ENCODE data around the gene SLIT3. TPM values are rescaled to one million over a fixed set of nuclear protein-coding genes. Genes with fewer than 3 reads are reported as not detected.

SLIT3 gene
- total RNA-seq, 2 experiments from 2014 or later, result 0.30 to 0.43 TPM

DNA sequence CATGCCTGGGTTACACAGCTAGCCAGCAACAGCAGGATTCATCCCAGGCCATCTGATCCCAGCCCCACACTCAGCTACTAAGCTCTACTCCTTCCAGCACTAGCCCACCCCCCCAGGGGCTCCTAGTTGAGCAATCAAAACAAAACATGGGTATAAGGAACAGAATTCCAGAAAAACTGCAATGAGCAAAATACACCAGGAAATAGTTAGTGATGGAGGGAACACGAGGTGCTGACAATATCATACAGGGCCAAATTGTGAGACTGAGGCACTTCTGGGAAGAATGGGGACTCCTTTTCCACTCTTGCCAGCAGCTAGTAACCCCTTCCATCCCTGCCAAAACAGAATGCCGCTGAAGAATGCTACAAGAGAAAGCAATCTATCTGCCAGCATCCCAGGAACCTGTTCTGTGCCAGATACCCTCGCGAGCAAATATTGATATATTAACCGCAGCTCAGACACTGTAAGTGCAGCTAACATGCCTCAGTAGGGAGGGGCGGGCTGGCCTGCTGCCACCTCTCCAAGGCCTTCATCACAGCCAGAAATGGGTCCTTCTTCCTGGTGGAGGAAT lies 161.4 kb downstream of the SLIT3 start:
- CTCF ChIA-PET, result no interaction called here
- H3K36me3 Mint-ChIP-seq (ENCODE audit: low read depth), result no peaks in the 10 kb centered on the region
- H3K27me3 Mint-ChIP-seq (ENCODE audit: low read depth), result peaks cover 8% of the 10 kb centered on the region
- no peaks in the 10 kb centered on the region for H3K4me1 Mint-ChIP-seq (ENCODE audit: low read depth)
- DNase-seq, result no peak
- H3K27ac Mint-ChIP-seq, result no peak overlapping the region
- no peaks in the 10 kb centered on the region for H3K9me3 Mint-ChIP-seq
- intact Hi-C loops (cut with micrococcal nuclease), result no loop called here
- no peak overlapping the region for H3K4me3 Mint-ChIP-seq

DNA sequence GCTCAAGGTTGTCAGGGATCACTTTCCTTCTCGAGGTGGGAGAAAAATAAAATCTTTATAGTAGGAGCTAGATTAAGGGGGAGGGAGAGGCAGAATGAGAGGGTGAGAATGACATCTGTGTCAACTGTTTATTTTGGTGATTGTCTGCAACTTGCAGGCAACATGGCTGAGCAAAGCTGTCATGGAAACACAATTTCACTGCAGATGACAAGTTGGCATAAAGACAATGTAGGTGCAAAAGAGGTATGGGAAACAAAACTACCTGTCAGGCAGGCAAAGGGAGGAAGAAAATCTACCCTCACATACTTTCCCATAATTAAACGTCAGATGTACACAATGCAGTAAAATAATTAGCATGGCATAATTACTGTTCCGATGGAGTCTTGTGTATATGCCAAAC lies 167.4 kb downstream of the SLIT3 start:
- intact Hi-C loops (cut with micrococcal nuclease), result no loop called here
- H3K36me3 Mint-ChIP-seq (ENCODE audit: low read depth), result no peaks in the 10 kb centered on the region
- H3K4me3 Mint-ChIP-seq, result no peak overlapping the region
- no peaks in the 10 kb centered on the region for H3K4me1 Mint-ChIP-seq (ENCODE audit: low read depth)
- CTCF ChIA-PET, result interaction anchor here (0.5 kb wide), 1 partner anchor 501 kb away, joined by 3 read pairs; no protein-coding TSS in a partner anchor
- H3K9me3 Mint-ChIP-seq, result no peaks in the 10 kb centered on the region
- H3K27ac Mint-ChIP-seq, result no peak overlapping the region
- H3K27me3 Mint-ChIP-seq (ENCODE audit: low read depth), result peaks cover 2% of the 10 kb centered on the region
- no peak for DNase-seq

DNA sequence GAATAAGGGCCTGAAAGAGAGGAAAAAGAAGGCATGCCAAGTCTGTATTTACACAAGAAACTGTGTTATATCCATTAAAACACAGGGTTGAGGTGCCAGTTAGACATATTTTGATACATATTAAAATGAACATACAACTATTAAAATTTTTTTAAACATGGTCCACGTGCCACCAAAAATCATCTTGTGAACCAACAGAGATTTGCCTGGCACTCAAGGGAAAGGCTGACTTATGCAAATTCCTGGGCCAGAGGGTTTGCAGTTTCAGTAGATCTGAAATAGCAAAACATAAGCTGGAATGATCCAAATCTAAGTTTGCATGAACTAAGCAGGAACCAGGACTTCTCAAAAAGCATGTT lies 168.7 kb downstream of the SLIT3 start:
- CTCF ChIA-PET, result interaction anchor here (1.0 kb wide), 1 partner anchor 18 kb away, joined by 3 read pairs; no protein-coding TSS in a partner anchor
- intact Hi-C loops (cut with micrococcal nuclease), result no loop called here
- no peak for DNase-seq
- no peaks in the 10 kb centered on the region for H3K27me3 Mint-ChIP-seq (ENCODE audit: low read depth)
- no peaks in the 10 kb centered on the region for H3K4me1 Mint-ChIP-seq (ENCODE audit: low read depth)
- no peaks in the 10 kb centered on the region for H3K36me3 Mint-ChIP-seq (ENCODE audit: low read depth)
- no peak overlapping the region for H3K4me3 Mint-ChIP-seq
- H3K9me3 Mint-ChIP-seq, result no peaks in the 10 kb centered on the region
- H3K27ac Mint-ChIP-seq, result no peak overlapping the region

DNA sequence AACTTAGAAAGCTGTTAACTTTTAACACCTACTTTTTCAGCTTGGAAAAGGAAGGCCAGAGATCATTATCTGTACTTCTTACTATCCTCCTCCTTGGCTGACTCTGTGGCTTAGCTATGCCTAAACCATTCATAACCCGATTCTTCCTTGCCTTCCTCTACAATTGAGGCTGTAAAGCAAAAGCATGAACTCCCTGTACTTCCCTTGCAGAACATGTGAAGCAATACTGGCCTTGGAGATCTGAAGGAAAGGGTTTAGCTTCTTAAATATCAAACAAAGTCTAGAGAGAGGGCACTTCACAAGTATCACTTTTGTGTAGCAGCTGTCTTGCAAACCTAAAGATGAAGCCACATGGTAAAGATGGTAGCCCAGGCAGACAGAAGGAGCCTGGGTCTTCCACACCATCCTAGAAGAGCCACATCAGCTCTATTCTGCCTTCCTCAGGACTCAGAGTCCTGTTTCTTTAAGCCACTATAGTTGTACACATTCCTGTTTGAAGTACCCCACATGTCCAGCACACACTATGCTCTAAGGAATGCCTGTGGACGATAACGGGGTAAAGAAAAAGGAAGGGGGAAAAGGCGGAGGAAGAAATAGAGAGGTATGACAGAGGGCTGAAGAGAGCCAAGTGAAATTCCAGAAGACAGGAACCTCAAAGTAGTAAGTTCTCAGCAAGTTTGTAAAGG lies 169.2 kb downstream of the SLIT3 start:
- CTCF ChIA-PET, result interaction anchor here (1.0 kb wide), 1 partner anchor 18 kb away, joined by 3 read pairs; no protein-coding TSS in a partner anchor
- intact Hi-C loops (cut with micrococcal nuclease), result no loop called here
- Mint-ChIP-seq H3K4me3 (no peak overlapping the region), H3K9me3 (no peaks in the 10 kb centered on the region), H3K4me1 (ENCODE audit: low read depth) (no peaks in the 10 kb centered on the region), H3K36me3 (ENCODE audit: low read depth) (no peaks in the 10 kb centered on the region), H3K27ac (no peak overlapping the region), H3K27me3 (ENCODE audit: low read depth) (no peaks in the 10 kb centered on the region)
- DNase-seq, result no peak

- H3K27me3 Mint-ChIP-seq (ENCODE audit: low read depth), result no peaks in the 10 kb centered on the region
- no peaks in the 10 kb centered on the region for H3K9me3 Mint-ChIP-seq
- H3K4me3 Mint-ChIP-seq, result no peak overlapping the region
- DNase-seq, result no peak
- no peaks in the 10 kb centered on the region for H3K36me3 Mint-ChIP-seq (ENCODE audit: low read depth)
- intact Hi-C loops (cut with micrococcal nuclease), result no loop called here
- H3K27ac Mint-ChIP-seq, result no peak overlapping the region
- H3K4me1 Mint-ChIP-seq (ENCODE audit: low read depth), result no peaks in the 10 kb centered on the region
- CTCF ChIA-PET, result no interaction called here
Observed at GRCh38 chr5:169128679-169129078, 172.3 kb downstream of the SLIT3 start.

- intact Hi-C loops (cut with micrococcal nuclease), result no loop called here
- no peaks in the 10 kb centered on the region for H3K4me1 Mint-ChIP-seq (ENCODE audit: low read depth)
- H3K36me3 Mint-ChIP-seq (ENCODE audit: low read depth), result no peaks in the 10 kb centered on the region
- H3K27me3 Mint-ChIP-seq (ENCODE audit: low read depth), result no peaks in the 10 kb centered on the region
- CTCF ChIA-PET, result no interaction called here
- H3K4me3 Mint-ChIP-seq, result no peak overlapping the region
- no peak overlapping the region for H3K27ac Mint-ChIP-seq
- DNase-seq, result no peak
- no peaks in the 10 kb centered on the region for H3K9me3 Mint-ChIP-seq
Observed at GRCh38 chr5:169127431-169127830, 173.5 kb downstream of the SLIT3 start.

DNA sequence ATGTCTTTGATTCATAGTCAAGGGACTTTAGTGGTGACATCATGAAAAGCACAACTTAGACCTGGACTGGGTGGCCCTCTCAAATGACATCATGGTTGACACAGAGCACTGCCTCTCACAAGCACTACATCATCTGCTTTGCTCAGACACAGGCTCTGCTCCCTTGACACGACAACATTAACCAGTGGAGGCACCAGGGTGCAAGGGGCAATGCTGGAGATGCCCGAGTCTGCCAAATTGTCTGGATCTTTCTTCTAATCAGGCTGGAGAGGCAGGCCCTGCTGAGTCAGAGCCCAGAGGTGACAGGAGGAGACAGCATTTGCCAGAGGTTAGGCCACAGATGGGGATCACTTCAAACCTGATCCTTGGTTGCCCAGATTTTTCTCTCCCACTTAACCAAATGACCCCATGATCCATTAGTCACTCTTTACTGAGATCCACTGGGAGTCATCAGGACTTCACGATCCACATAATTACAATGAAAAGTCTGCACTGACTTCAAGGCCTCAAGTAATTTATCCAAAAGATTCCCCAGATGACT lies 174.4 kb downstream of the SLIT3 start:
- no peaks in the 10 kb centered on the region for H3K27me3 Mint-ChIP-seq (ENCODE audit: low read depth)
- CTCF ChIA-PET, result no interaction called here
- intact Hi-C loops (cut with micrococcal nuclease), result no loop called here
- no peaks in the 10 kb centered on the region for H3K36me3 Mint-ChIP-seq (ENCODE audit: low read depth)
- H3K4me3 Mint-ChIP-seq, result no peak overlapping the region
- H3K9me3 Mint-ChIP-seq, result no peaks in the 10 kb centered on the region
- no peaks in the 10 kb centered on the region for H3K4me1 Mint-ChIP-seq (ENCODE audit: low read depth)
- H3K27ac Mint-ChIP-seq, result no peak overlapping the region
- DNase-seq, result no peak

DNA sequence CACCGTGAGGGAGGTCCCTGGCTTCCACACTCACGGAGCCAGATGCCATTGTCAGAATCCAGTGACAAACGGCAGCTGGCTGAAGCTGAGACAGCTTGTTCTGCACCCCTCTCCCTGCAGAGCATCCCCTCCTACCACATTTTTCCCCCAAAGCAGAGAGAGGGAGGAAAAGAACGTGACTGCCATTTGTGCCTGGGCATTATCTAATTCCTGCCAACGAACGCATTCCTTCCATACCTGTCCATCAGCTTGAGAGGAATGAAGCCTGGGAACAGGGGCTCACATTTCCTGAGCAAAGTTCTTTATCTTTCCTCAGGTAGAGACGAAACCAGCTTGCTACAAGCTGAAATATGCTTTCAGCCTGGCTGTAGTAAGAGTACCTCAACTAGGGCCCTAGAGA lies 175.4 kb downstream of the SLIT3 start:
- H3K4me1 Mint-ChIP-seq (ENCODE audit: low read depth), result no peaks in the 10 kb centered on the region
- CTCF ChIA-PET, result no interaction called here
- no peaks in the 10 kb centered on the region for H3K36me3 Mint-ChIP-seq (ENCODE audit: low read depth)
- H3K4me3 Mint-ChIP-seq, result no peak overlapping the region
- DNase-seq, result no peak
- no peak overlapping the region for H3K27ac Mint-ChIP-seq
- no peaks in the 10 kb centered on the region for H3K27me3 Mint-ChIP-seq (ENCODE audit: low read depth)
- intact Hi-C loops (cut with micrococcal nuclease), result no loop called here
- H3K9me3 Mint-ChIP-seq, result no peaks in the 10 kb centered on the region

GRCh38 chr5:169122951-169123350 lies 178.0 kb downstream of the SLIT3 start:
- Mint-ChIP-seq H3K4me1 (ENCODE audit: low read depth) (no peaks in the 10 kb centered on the region), H3K9me3 (no peaks in the 10 kb centered on the region), H3K4me3 (no peak overlapping the region), H3K27ac (no peak overlapping the region), H3K27me3 (ENCODE audit: low read depth) (no peaks in the 10 kb centered on the region), H3K36me3 (ENCODE audit: low read depth) (no peaks in the 10 kb centered on the region)
- intact Hi-C loops (cut with micrococcal nuclease), result no loop called here
- CTCF ChIA-PET, result no interaction called here
- DNase-seq, result no peak

DNA sequence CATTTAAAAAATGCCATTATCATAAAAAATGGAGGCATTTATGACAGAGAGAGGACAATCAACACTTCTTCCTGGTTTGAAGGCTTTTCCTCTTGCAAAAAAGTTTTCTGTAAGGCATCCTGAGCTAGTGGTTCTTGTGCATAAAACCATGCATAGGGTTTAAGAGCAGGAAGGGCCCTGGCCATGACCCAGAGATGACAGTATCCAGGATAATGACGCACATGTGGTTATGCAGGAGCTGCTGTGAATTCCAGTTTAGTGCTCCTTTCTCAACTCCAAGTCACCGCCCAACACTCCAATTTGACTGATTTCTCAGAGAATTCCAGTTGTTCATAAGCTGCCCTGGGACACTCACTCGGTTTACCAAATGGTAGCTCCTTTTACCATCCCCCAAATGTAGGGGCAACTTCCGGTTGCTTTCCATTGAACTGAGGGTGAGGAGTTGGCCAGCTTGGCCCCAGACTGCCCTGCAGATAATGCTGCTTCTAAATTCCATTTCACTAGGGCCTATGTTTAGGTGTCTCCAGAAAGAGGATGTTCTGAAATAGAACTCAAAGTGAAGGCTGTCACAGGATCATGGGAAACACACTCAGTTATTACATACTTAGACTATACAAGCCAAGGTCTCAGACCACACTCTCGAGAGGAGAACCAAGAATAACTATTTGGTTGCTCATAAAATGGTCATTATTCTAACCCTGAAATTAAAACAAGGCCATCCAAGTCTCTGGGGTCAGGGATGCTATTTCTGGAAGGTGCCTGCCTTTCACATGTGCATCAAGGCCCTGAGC lies 179.1 kb downstream of the SLIT3 start:
- no peaks in the 10 kb centered on the region for H3K4me1 Mint-ChIP-seq (ENCODE audit: low read depth)

DNA sequence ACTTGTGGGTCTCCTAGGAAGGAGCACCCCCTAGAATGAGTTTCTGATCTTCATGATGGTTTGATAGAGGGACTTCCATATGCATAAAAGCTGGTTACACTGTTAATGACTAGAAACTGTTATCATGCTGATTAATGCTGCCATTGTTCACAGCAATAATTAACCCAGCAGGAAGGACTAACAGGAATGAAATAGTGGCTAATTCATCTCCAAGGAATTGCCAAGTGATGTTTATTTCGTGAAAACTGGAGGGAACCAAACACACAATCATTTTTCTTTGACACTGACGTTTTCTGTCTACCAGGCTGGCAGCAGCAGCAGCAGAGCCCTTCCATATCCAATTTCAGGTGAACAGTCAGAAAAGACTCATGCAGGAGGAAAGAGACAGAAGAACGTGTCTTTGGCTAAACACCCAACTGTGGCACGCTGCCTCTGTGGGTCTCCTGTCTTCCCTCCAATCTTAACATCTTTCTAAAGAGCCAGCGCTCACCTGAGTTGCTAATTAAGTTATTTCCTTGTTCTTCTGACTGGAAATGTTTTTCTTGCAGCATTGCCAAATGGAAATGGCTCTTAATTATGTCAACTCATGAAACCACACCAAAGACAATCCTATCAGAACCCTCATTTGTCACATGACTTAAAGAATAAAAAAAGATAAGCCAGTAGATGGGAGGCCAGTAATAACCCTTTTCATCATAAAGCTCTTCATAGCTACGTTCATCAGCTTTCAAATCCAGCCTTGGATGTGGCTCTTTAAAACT lies 181.5 kb downstream of the SLIT3 start:
- no peak overlapping the region for H3K4me3 Mint-ChIP-seq

More for the DNA sequence above, 179.1 kb downstream of the SLIT3 start:
- CTCF ChIA-PET, result no interaction called here
- Mint-ChIP-seq H3K27ac (no peak overlapping the region), H3K4me3 (no peak overlapping the region), H3K36me3 (ENCODE audit: low read depth) (no peaks in the 10 kb centered on the region), H3K27me3 (ENCODE audit: low read depth) (no peaks in the 10 kb centered on the region), H3K9me3 (no peaks in the 10 kb centered on the region)
- intact Hi-C loops (cut with micrococcal nuclease), result no loop called here
- no peak for DNase-seq

GRCh38 chr5:169116961-169117461 lies 183.9 kb downstream of the SLIT3 start:
- Mint-ChIP-seq H3K36me3 (ENCODE audit: low read depth) (no peaks in the 10 kb centered on the region), H3K27me3 (ENCODE audit: low read depth) (no peaks in the 10 kb centered on the region), H3K9me3 (no peaks in the 10 kb centered on the region), H3K4me3 (no peak overlapping the region), H3K27ac (no peak overlapping the region), H3K4me1 (ENCODE audit: low read depth) (no peaks in the 10 kb centered on the region)
- intact Hi-C loops (cut with micrococcal nuclease), result no loop called here
- CTCF ChIA-PET, result interaction anchor here (0.6 kb wide), 1 partner anchor 719 kb away, joined by 3 read pairs; no protein-coding TSS in a partner anchor
- no peak for DNase-seq

More for the DNA sequence above, 181.5 kb downstream of the SLIT3 start:
- H3K9me3 Mint-ChIP-seq, result no peaks in the 10 kb centered on the region
- intact Hi-C loops (cut with micrococcal nuclease), result no loop called here
- no peaks in the 10 kb centered on the region for H3K4me1 Mint-ChIP-seq (ENCODE audit: low read depth)
- CTCF ChIA-PET, result no interaction called here
- H3K27ac Mint-ChIP-seq, result no peak overlapping the region
- no peaks in the 10 kb centered on the region for H3K27me3 Mint-ChIP-seq (ENCODE audit: low read depth)
- H3K36me3 Mint-ChIP-seq (ENCODE audit: low read depth), result no peaks in the 10 kb centered on the region
- no peak for DNase-seq

Measured in activated naive CD4-positive, alpha-beta T cell treated with anti-CD3 and anti-CD28 coated beads for 36 hours (primary cell).